Activated CD4-positive, alpha-beta T cell treated with anti-CD3 and anti-CD28 coated beads, Interleukin-2, Interleukin-4, amounts not matched to agents 100 ng/mL and 50 ng/mL, durations not matched to agents 16 hours and 8 hours (primary cell): ENCODE results near the gene TMEM115.
A peak's percentile ranks its signal among the peaks of the same experiment; 100 is the strongest.

ENCODE experiments used
- DNase-seq: peaks from one replicate; pipeline ENCODE4 v3.0.0-alpha.2; 2020; ENCODE audit warnings: low spot score

The TMEM115 gene

DNA sequence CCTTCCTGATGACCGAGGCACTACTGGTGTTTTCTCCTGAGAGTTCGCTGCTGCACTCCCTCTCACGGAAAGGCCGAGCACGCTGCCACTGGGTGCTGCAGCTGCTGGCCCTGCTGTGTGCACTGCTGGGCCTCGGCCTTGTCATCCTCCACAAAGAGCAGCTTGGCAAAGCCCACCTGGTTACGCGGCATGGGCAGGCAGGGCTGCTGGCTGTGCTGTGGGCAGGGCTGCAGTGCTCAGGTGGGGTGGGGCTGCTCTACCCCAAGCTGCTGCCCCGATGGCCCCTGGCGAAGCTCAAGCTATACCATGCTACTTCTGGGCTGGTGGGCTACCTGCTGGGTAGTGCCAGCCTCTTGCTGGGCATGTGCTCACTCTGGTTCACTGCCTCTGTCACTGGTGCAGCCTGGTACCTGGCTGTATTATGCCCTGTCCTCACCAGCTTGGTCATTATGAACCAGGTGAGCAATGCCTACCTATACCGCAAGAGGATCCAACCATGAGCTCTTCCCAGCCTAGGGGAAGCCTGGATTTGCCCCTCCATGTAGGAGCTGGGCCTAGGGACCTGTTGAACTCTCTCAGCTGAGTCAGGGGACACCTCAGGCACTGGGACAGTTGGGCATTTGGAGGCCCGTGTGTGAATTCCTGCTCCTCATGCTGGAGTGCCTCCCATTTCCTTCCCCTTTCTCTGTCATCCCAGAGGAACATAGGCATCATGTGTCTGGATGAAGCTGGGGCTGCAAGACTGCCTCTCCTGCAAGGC is 5.9 kb downstream of the TMEM115 start:
- DNase-seq = no peak

DNA sequence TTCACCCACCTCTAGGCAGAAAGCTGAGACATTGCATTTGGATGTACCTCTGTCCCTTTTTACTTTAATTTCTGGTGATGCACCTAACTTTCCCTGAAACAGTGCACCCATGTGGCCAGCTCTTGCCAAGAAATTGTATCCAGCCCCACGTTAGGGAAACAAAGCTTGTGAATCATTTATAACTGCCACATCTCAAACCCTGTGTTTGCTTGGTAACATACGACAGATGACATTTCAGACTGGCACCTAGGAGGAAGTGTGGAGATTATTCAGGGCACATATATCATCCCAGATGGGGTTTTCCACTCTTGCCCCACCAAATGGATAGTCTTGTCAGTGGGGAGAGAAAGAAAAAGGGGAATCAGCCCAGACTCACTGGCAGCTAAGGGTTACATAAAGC is 6.5 kb downstream of the TMEM115 start:
- DNase-seq = no peak

DNA sequence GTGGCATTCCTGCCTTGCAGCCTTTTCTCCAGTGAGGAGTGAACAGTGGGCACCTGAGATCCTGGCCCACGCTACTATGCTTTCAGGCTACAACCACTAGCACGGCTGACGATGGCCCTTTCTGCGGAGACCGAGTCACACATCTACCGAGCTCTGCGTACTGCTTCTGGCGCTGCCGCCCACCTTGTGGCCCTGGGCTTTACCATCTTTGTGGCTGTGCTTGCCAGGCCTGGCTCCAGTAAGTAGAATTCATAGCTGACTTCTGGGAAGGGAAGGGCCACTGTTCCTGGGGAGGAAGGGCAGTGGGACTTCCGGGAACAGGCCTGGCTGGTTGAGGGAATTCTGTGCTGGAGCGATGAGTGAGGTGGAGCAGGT is 8.0 kb downstream of the TMEM115 start:
- DNase-seq = no peak

DNA sequence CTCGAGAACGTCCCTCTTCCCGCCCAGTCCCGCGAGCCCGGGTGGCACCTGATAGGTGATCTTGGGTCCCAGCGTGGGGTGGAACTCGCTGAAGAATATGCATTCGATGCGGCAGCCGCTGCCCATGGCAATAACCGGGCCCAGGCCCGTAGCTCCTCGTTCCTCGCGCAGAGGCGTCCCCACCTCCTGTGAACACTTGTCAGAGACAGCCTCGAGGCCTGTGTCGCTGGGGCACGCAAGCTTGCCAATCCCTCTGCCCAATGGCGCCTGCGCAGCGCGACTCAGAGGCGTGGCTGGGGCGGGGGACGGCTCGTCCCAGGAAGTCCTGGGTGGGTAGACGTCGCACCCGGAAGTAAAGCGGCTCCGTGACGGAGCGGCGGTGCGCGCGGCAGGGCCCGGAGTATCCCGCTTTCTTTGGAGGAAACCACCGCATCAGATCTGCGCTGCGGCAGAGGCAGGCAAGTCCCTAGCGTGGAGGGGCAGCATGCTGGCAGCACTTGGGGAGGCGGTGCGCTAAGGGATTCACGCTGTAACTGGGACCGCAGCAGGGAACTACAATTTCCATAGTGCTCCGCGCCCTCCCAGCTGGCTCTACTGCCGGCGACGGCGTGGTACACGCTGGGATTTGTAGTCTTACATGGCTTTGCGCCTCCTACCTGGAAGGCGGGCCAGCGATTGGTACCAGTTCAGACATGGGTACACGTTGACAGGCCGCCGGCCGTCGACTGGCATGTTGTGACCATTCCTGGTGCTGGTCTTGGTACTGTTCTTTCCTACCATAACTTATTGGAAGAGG is 8.6 kb downstream of the TMEM115 start, which contains the start of the genes CYB561D2 and NPRL2:
CYB561D2 (plus strand) TSS at position 336 of the 796 bp plus-strand sequence. CDS start 572 bp downstream, outside the sequence.
NPRL2 (minus strand) TSS at position 249 of the 796 bp plus-strand sequence; CDS start at position 126, 123 bp downstream.
- peak; percentile 98 for DNase-seq

DNA sequence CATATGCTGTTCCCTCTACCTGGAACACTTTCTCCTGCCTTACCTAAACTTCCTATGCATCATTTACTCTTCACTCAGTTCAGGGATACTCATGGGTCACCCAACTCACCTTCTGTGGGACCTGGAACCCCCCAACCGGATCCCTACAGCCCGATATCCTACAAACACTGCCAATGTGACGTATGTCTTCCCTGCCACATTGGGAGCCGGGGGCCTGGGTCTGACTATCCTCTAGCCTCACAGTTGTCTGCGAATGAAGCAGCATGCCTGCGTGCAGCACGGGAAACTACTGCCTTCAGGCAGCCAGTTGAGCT is 9.2 kb downstream of the TMEM115 start:
- no peak for DNase-seq

DNA sequence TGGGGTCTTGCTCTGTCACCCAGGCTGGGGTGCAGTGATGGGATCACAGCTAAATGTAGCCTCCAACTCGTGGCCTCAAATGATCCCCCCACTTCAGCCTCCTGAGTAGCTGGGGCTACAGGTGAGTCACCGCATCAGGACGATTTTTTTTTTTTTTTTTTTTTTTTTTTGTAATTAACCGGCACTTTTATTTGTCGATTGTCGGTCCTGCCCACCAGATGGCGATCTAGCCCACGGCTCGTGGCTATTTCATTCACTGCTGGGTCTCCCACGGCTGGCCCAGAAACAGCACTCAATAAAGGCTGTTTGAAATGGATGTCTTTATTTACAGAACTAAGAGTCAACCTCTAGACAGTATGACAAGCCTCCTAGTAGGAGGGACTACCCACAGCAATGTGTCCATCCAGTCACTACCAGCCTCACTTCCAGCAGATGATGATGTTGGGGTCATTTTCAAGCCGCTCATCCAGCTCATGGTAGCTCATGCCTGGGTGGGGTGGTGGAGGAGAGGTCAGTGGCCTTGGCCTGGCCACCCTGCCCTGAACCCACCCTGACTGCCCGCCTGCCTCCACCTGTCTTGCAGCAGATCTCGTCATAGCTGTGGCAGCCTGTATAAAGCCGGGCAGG is 12.0 kb downstream of the TMEM115 start:
- DNase-seq = peak; percentile 70

DNA sequence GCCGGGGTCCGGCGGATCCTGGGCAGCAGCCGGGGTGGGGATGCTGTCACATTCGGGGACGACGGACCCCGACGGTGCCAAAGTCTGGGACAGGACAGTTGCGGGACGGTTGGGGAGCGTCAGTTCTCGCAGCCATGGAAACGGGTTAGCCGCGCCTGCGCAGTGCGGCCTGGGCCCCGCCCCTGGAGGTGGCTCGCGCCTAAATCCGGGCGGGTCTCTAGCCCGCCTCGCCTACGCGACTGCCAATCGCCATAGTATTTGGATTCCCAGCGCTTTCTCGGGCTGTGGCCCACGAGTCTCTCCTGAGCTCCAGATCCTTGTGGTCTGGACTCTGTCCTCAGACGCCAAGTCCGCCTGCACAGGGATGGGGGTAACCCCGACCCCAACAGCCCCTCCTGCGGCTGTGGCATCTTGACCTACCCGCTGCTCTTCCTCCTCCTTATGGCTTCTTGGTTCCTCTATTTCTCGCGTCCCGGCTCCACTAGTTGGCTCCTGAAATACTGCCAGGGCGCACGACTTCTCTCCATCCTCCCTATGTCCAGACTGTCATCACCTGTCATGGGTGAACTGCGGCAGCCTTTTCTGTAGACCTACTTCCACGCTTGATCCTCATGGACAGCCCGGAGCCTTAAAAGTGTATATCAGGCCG is 13.6 kb downstream of the TMEM115 start, which contains the start of gene ZMYND10:
ZMYND10 (minus strand) TSS at position 147 of the 649 bp plus-strand sequence. CDS start 153 bp downstream, outside the sequence.
- DNase-seq = peak; percentile 83

DNA sequence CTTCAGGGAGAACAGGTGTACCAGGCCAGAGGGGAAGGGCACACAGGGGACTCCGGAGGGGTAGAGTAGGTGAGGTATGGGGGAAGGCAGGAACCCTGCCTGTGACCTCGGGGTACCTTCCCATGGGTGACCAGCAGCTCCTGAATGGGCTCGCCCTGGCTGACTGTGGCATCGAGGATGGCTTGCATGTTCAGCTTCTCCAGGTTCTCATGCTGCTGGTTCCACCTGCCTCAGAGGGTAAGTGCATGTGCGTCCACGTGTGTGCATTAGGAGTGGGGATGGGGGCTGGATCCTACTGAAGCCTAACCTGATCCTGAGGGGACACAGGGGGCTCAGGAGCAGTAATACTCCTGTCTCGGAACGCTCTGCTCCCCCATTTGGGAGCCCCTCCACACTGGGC is 14.3 kb downstream of the TMEM115 start:
- DNase-seq = no peak

DNA sequence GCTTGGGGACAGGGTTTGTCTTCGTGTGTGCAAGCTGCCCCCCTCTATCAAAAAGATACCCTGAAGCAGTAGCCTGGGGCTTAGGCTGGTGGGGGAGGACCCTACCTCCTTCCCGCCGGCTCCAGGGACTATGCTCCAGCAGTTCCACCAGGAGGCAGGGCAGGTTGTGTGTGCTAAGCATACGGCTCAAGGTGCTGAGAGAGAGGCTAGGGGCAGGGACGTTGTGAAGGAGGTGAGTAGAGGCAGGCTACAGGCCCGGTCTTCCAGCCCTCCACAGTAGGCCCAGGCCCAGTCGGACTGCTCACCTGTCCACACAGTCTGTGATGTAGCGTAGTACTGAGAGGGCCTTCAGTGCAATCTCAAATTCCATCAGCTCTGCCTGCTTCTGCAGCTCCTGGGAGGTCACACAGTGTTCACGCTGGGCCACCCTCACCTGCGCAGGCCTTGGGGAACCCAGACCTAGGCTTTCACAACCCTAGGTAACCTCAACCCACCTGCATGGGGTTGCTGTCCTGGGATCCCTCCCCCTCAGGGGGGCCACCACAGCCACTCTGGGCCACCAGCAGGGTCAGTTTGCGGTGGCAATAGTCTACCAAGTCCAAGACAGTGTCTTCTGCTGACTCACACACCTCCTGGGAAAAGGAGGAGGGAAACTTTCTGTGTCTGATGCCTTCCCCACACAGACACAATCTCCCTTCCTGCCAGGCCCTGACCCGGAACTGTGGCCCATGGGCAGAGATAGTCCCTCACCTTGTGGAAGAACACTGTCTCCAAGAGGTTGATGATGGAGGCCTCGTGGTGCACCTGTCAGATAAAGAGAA is 16.3 kb downstream of the TMEM115 start:
- DNase-seq = no peak

DNA sequence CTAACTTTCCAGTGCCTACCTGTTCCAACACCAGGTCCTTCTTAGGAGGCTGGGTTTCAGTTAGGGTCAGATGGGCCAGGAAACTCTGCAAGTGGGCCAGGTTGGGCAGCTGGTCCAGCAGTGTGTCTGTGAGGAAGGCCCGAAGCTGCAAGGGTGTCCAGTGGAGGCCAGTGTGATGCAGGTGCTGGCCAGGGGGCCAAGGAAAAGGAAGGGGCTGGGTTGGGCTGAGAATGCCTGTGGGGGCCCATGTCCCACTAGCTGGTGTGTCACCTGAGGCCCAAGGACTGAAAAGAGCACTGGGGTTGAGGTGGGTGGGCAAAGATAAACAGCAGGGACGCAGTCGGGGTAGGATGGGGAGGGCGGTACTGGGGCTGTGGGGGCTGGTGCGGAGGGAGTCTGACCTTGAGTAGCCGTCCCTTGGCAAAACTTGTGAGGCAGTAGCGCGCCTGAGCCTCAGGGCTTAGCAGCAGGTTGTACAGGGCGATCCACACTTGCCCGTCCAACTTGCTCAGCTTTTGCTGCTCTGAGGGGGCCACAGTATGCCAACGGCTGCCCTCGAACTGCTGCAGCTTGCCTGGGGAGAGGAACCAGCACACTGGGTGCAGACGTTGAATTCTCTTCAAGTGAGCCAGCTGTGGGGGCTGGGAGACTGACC is 17.2 kb downstream of the TMEM115 start:
- no peak for DNase-seq

DNA sequence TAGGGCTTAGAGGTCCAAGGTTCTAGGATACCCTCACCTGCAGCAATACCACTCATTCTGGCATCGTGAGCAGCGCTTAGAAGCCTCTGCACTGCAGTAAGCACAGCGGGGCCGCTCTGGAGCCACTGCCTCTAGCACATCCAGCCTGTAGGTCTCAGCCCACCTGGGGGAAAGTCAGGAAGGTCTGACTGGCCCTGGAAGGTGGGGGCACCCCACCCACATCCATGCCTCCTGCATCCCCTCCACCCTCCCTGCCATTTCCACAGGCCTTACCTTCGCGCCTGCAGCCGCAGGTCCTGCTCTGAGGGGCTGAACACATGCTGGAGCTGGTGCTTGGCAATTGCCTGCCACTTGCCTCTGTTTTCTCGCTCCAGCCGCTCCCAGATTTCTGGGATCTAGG is 17.8 kb downstream of the TMEM115 start:
- DNase-seq = no peak

DNA sequence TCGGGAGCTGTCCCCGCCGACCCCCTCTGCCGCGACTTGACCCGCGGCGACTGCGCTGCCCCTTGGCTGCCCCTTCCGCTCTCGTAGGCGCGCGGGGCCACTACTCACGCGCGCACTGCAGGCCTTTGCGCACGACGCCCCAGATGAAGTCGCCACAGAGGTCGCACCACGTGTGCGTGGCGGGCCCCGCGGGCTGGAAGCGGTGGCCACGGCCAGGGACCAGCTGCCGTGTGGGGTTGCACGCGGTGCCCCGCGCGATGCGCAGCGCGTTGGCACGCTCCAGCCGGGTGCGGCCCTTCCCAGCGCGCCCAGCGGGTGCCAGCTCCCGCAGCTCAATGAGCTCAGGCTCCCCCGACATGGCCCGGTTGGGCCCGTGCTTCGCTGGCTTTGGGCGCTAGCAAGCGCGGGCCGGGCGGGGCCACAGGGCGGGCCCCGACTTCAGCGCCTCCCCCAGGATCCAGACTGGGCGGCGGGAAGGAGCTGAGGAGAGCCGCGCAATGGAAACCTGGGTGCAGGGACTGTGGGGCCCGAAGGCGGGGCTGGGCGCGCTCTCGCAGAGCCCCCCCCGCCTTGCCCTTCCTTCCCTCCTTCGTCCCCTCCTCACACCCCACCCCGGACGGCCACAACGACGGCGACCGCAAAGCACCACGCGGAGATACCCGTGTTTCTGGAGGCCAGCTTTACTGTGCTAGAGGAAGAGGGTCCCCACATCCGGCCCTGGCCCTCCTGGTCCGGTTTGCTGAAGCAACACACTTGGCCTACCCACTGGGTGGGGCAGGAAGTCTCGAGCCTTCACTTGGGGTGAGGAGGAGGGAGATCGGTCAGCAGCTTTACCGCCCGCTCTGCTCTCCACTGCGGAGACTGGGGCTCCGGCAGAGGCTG is 18.6 kb downstream of the TMEM115 start, which contains the start of gene RASSF1:
RASSF1 (minus strand) TSS at position 389 of the 882 bp plus-strand sequence; CDS start at position 358, 31 bp downstream.
- peak; percentile 85 for DNase-seq

DNA sequence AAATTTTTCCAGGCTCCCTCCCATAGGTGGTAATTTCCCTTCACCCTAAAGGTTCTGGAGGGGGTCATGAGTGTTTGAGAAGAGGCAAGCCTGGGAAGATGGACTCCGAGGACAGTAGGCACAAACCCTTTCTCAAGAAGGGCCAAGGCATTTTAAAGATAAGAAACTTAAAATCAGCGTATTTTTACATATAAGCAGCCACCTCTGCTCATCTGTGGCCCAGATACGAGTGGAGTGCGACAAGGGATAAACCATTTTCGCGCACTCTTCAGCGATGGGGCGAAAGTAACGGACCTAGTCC is 19.2 kb downstream of the TMEM115 start:
- DNase-seq = no peak

DNA sequence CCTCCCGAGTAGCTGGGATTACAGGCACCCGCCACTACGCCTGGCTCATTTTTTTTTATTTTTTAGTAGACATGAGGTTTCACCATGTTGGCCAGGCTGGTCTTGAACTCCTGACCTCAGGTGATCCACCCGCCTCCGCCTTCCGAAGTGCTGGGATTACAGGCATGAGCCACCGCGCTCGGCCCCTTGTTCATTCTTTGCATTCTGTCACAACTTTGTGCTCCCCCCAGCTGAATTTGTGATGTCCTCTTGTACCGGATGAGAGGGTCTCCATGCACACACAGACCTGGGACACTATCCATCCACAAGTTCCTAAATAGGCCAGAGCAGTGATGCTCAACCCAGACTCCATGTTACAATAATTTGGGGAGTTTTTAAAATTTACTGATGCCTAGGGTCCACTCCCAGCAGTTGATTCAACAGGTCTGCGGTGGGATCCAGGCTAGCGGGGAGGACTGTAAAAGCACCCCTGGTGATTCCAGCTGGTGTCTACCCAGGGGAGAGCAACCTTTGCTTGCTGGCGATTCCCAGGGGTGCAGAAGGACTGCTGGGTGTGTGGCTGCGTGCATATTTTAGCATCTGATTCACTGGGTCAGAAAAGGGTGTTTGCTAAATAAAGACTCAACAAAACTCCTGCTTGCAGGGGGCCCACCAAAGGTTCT is 19.7 kb downstream of the TMEM115 start:
- no peak for DNase-seq

DNA sequence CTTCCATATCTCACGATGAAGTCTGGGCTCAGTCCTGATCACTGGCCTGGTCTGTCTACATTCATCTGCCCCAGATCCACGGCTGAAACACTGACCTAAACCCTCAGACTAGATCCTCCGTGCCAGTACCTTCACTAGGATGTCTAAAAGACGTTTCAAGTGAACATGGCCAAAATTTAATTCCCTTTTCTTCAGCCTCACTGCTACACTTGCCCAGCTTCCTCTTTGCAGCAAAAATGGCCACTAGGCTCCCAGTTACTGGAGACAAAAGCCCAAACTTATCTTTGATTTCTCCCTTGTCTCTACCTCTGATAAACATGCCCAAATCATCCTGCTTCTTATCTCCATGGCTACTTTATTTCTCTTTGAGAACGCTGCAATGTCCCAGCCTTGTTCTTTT is 20.4 kb downstream of the TMEM115 start:
- DNase-seq = no peak

DNA sequence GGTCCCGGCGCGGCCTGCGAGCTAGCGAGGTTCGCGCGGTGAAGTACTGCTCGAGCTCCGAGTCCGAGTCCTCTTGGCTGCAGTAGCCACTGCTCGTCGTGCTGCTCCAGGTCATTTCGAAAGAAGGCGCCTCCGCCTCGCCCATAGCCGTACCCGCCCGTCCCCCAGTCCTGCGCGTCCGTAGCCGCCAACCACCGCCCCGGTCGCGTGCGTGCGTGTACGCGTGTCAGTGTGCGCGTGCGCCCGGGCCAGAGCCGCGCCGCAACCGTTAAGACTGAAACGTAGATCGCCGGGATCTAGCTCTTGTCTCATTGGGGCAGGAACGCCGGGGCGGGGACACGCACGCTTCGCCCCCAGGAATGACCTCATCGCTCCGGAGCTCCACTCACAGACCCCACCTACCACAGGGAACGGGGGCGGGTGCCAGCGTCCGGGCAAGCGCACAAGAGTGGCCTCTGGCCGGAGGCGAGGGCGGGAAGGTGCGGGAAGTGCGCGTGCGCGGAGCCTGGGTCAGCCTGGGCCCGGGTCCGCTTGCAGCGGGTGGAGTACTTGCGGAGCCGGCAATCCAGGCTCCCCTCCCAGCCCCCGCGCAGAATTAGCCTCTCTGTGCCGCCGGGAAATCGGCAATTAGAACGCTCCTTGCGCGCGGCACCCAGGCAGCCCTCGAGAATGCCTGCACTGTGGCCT is 22.0 kb downstream of the TMEM115 start:
- DNase-seq = peak; percentile 99

DNA sequence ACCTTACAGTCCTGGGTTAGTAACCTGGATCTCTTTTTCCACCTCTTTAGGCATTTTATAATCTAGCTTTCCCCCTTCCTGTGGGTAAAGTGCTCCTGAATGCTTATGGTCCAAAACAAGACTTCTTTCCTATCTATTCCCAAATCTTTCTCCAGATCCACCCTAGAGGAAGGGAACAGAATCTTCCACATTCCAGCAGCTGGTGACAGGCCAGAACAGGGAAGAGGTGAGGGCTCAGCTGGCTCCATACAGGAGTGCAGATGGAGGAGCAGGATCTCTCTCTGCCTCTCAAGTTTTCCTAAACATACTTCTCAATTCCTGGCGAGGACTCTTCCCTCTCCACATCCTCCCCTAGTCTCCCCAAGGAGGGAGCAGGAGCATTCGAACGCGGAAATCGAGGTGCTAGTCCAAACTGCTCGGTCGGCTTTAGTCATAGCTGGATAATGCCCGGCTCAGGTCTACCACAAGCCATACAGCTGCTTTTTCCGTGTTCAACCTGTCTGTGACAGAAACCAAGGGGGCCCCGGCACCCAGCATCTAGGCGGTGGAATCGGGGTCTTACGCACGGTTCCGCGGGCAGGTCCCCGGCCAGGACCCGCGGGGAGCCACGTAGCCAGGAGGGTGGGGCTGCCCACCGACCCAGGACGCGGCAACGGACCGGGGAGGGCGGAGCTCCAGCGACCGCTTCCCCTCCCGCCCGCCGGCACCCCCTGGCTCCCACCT is 22.7 kb downstream of the TMEM115 start:
- peak; percentile 70 for DNase-seq
